ENCODE measurements around the gene RNF126. TPM values are rescaled to one million over a fixed set of nuclear protein-coding genes. Genes with fewer than 3 reads are reported as not detected.
A peak's percentile ranks its signal among the peaks of the same experiment; 100 is the strongest.
"Not testable (repeated sequence)": the region's sequence is repeated elsewhere in the genome, so short reads cannot be mapped to it uniquely, and the experiment has no call there.

RNF126 gene
- total and polyA plus RNA-seq, 7 donors = 25.2 to 72.1 (median 51.6) TPM

- DNase-seq (no peak), ATAC-seq (peak in 1 of 4 donors; percentile 43)
- intact Hi-C loops (cut with DNase I) = no loop called here
- 84 to 95% (median 86%) methylated on average over 4 to 11 of the region's 11 CpGs for WGBS, 3 donors
- no peak for TF ChIP-seq CTCF (IDR thresholded peaks at IDR 0.05)
- no peak overlapping the region for H3K27ac ChIP-seq
- H3K4me1 ChIP-seq = no peaks in the 10 kb centered on the region
- H3K27me3 ChIP-seq (ENCODE audit: insufficient read depth in 3 of 3, low read length in 2 of 3) = peaks cover 0 to 14% (median 0%) of the 10 kb centered on the region in 3 donors
- no peak overlapping the region for H3K4me3 ChIP-seq
- H3K36me3 ChIP-seq (ENCODE audit: insufficient read depth in 1 of 2, low read depth in 1 of 2) = no peaks in the 10 kb centered on the region
- H3K9me3 ChIP-seq = no peaks in the 10 kb centered on the region
Measured at GRCh38 chr19:604355-604754, 58.7 kb downstream of the RNF126 start.

GRCh38 chr19:603779-604178, 59.2 kb downstream of the RNF126 start:
- H3K27ac ChIP-seq; intact Hi-C loops (cut with DNase I); DNase-seq; H3K4me3 ChIP-seq; H3K27me3 ChIP-seq (ENCODE audit: insufficient read depth in 3 of 3, low read length in 2 of 3); H3K9me3 ChIP-seq; H3K36me3 ChIP-seq (ENCODE audit: insufficient read depth in 1 of 2, low read depth in 1 of 2); H3K4me1 ChIP-seq: not testable (repeated sequence)
- WGBS, 3 donors = 87 to 93% (median 89%) methylated on average over 19 to 20 of the region's 20 CpGs
- peak in 1 of 4 donors; percentile 58 for ATAC-seq

- H3K27ac ChIP-seq; H3K4me1 ChIP-seq; ATAC-seq; H3K27me3 ChIP-seq (ENCODE audit: insufficient read depth in 3 of 3, low read length in 2 of 3); intact Hi-C loops (cut with DNase I); H3K4me3 ChIP-seq; DNase-seq; H3K36me3 ChIP-seq (ENCODE audit: insufficient read depth in 1 of 2, low read depth in 1 of 2); H3K9me3 ChIP-seq: not testable (repeated sequence)
- WGBS, 3 donors = 90 to 94% (median 90%) methylated on average over 10 to 13 of the region's 13 CpGs
Measured at GRCh38 chr19:603302-603639, 59.7 kb downstream of the RNF126 start.

- DNase-seq = no peak
- Histone ChIP-seq H3K27me3 (ENCODE audit: insufficient read depth in 3 of 3, low read length in 2 of 3) (peaks cover 0 to under 1% (median 0%) of the 10 kb centered on the region in 3 donors), H3K4me1 (no peaks in the 10 kb centered on the region), H3K36me3 (ENCODE audit: insufficient read depth in 1 of 2, low read depth in 1 of 2) (no peaks in the 10 kb centered on the region), H3K4me3 (no peak overlapping the region), H3K27ac (no peak overlapping the region), H3K9me3 (no peaks in the 10 kb centered on the region)
- 76 to 86% (median 83%) methylated on average over 34 to 35 of the region's 35 CpGs for WGBS, 3 donors
- intact Hi-C loops (cut with DNase I) = no loop called here
- no peak for ATAC-seq
- TF ChIP-seq CTCF (IDR thresholded peaks at IDR 0.05) = no peak
Measured at GRCh38 chr19:602391-603301, 60.4 kb downstream of the RNF126 start.

- Histone ChIP-seq H3K4me1 (no peaks in the 10 kb centered on the region), H3K36me3 (ENCODE audit: insufficient read depth in 1 of 2, low read depth in 1 of 2) (no peaks in the 10 kb centered on the region), H3K4me3 (no peak overlapping the region), H3K9me3 (no peaks in the 10 kb centered on the region), H3K27me3 (ENCODE audit: insufficient read depth in 3 of 3, low read length in 2 of 3) (peaks cover 0 to 5% (median 2%) of the 10 kb centered on the region in 3 donors), H3K27ac (no peak overlapping the region)
- 67 to 82% (median 74%) methylated on average over 25 of the region's 25 CpGs for WGBS, 3 donors
- ATAC-seq (no peak), DNase-seq (no peak)
- intact Hi-C loops (cut with DNase I) = no loop called here
- no peak for TF ChIP-seq CTCF (IDR thresholded peaks at IDR 0.05)
Measured at GRCh38 chr19:601790-602189, 61.2 kb downstream of the RNF126 start.
